Suprapubic skin (tissue), 4 donors: ENCODE data around the gene TSNAX. TPM values are rescaled to one million over a fixed set of nuclear protein-coding genes. Genes with fewer than 3 reads are reported as not detected.
A peak's percentile ranks its signal among the peaks of the same experiment; 100 is the strongest.

Source experiments
- DNase-seq, 2 donors: peaks; one replicate each; pipeline ENCODE4 v3.0.0-alpha.2; 2019; ENCODE audit warnings: low spot score in 2 of 2
- H3K27ac ChIP-seq: fragments of 200-600 bp; sonication (generic); one replicate; pipeline ENCODE4 v1.5.1; 2019
- H3K27me3 ChIP-seq: fragments of 200-600 bp; sonication (generic); one replicate; pipeline ENCODE4 v1.5.1; 2019
- H3K36me3 ChIP-seq: fragments of 200-600 bp; sonication (generic); one replicate; pipeline ENCODE4 v1.5.1; 2019
- H3K4me1 ChIP-seq: fragments of 200-600 bp; sonication (generic); one replicate; pipeline ENCODE4 v1.5.1; 2019
- H3K4me3 ChIP-seq: fragments of 200-600 bp; sonication (generic); one replicate; pipeline ENCODE4 v1.5.1; 2019; ENCODE audit warnings: mild to moderate bottlenecking
- H3K9me3 ChIP-seq: fragments of 200-600 bp; sonication (generic); one replicate; pipeline ENCODE4 v1.5.1; 2019
- CTCF ChIP-seq, 2 donors: fragments of 200-600 bp in 1 of 2; fragments of 450-650 bp in 1 of 2; sonication (generic) in 1 of 2; IDR thresholded peaks; one replicate each; pipeline ENCODE4 v1.5.1; 2016 to 2019; ENCODE audit warnings: antibody characterized with exemption in 2 of 2, mild to moderate bottlenecking in 1 of 2, moderate library complexity in 1 of 2
- EP300 ChIP-seq: sonication (generic); formaldehyde crosslinking; IDR thresholded peaks from one replicate; pipeline ENCODE4 v1.6.1; 2017; ENCODE audit warnings: antibody characterized with exemption
- POLR2A ChIP-seq, 2 donors: fragments of 450-650 bp; IDR thresholded peaks; one replicate each; pipeline ENCODE4 v1.6.1; 2017; ENCODE audit warnings: antibody characterized with exemption in 2 of 2, mild to moderate bottlenecking in 2 of 2, moderate library complexity in 2 of 2
- POLR2AphosphoS5 ChIP-seq, 3 donors: sonication (generic); formaldehyde crosslinking; IDR thresholded peaks; one replicate each; pipeline ENCODE4 v1.6.1; 2017; ENCODE audit warnings: antibody characterized with exemption in 3 of 3
- WGBS: methylation state at CpG from one replicate; pipeline ENCODE4 v1.1.5; 2018; 5-methylcytosine and 5-hydroxymethylcytosine counted together
- total RNA-seq, 4 donors: library from RNA; depleted of rRNA; stranded (reverse); fragments of >200 nt; gene quantifications; one replicate each; pipeline ENCODE4 v1.1.0, GENCODE V29; 2016

Gene TSNAX
- total RNA-seq, 4 donors from 2014 or later = 18.8 to 36.4 (median 25.4) TPM

GRCh38 chr1:231594123-231594522, 65.7 kb downstream of the TSNAX start:
- H3K27me3 ChIP-seq = no peaks in the 10 kb centered on the region
- no peak for TF ChIP-seq CTCF (IDR thresholded peaks at IDR 0.05)
- no peak for TF ChIP-seq EP300
- TF ChIP-seq POLR2AphosphoS5 (IDR thresholded peaks at IDR 0.05) = no peak
- TF ChIP-seq POLR2A (IDR thresholded peaks at IDR 0.05) = no peak
- no peaks in the 10 kb centered on the region for H3K9me3 ChIP-seq
- no peak overlapping the region for H3K4me3 ChIP-seq
- WGBS = 63% methylated on average over 2 of the region's 2 CpGs
- peaks cover 3% of the 10 kb centered on the region for H3K4me1 ChIP-seq
- H3K36me3 ChIP-seq = no peaks in the 10 kb centered on the region
- DNase-seq = no peak
- no peak overlapping the region for H3K27ac ChIP-seq

- peaks cover 3% of the 10 kb centered on the region for H3K4me1 ChIP-seq
- H3K9me3 ChIP-seq = no peaks in the 10 kb centered on the region
- H3K4me3 ChIP-seq = no peak overlapping the region
- DNase-seq = no peak
- WGBS = 88% methylated on average over 4 of the region's 4 CpGs
- TF ChIP-seq POLR2A (IDR thresholded peaks at IDR 0.05) (no peak), CTCF (IDR thresholded peaks at IDR 0.05) (no peak), POLR2AphosphoS5 (IDR thresholded peaks at IDR 0.05) (no peak), EP300 (no peak)
- no peaks in the 10 kb centered on the region for H3K36me3 ChIP-seq
- H3K27ac ChIP-seq = no peak overlapping the region
- no peaks in the 10 kb centered on the region for H3K27me3 ChIP-seq
Measured at GRCh38 chr1:231594749-231595148, 66.3 kb downstream of the TSNAX start.

GRCh38 chr1:231596337-231596791, 67.9 kb downstream of the TSNAX start:
- DNase-seq = no peak
- WGBS = 34% methylated on average over 2 of the region's 5 CpGs
- no peak overlapping the region for H3K27ac ChIP-seq

GRCh38 chr1:231597971-231598370, 69.5 kb downstream of the TSNAX start:
- Histone ChIP-seq H3K27ac (no peak overlapping the region), H3K9me3 (no peaks in the 10 kb centered on the region), H3K4me1 (peaks cover 24% of the 10 kb centered on the region), H3K27me3 (no peaks in the 10 kb centered on the region), H3K4me3 (no peak overlapping the region), H3K36me3 (no peaks in the 10 kb centered on the region)
- 64% methylated on average over 1 of the region's 1 CpG for WGBS
- TF ChIP-seq EP300 (no peak), CTCF (IDR thresholded peaks at IDR 0.05) (no peak), POLR2A (IDR thresholded peaks at IDR 0.05) (no peak), POLR2AphosphoS5 (IDR thresholded peaks at IDR 0.05) (no peak)
- DNase-seq = no peak

More at GRCh38 chr1:231596337-231596791, 67.9 kb downstream of the TSNAX start:
- H3K36me3 ChIP-seq = no peaks in the 10 kb centered on the region
- H3K4me1 ChIP-seq = peaks cover 12% of the 10 kb centered on the region
- no peak overlapping the region for H3K4me3 ChIP-seq
- TF ChIP-seq CTCF (IDR thresholded peaks at IDR 0.05) (no peak), EP300 (no peak), POLR2AphosphoS5 (IDR thresholded peaks at IDR 0.05) (no peak), POLR2A (IDR thresholded peaks at IDR 0.05) (no peak)
- no peaks in the 10 kb centered on the region for H3K27me3 ChIP-seq
- no peaks in the 10 kb centered on the region for H3K9me3 ChIP-seq

- Histone ChIP-seq H3K27ac (peak overlapping the region; percentile 24), H3K9me3 (no peaks in the 10 kb centered on the region), H3K27me3 (no peaks in the 10 kb centered on the region), H3K4me1 (peaks cover 28% of the 10 kb centered on the region), H3K36me3 (no peaks in the 10 kb centered on the region), H3K4me3 (no peak overlapping the region)
- no peak for DNase-seq
- WGBS = 40% methylated on average over 7 of the region's 7 CpGs
- TF ChIP-seq CTCF (IDR thresholded peaks at IDR 0.05) (no peak), EP300 (no peak), POLR2A (IDR thresholded peaks at IDR 0.05) (no peak), POLR2AphosphoS5 (IDR thresholded peaks at IDR 0.05) (no peak)
Measured at GRCh38 chr1:231600458-231600976, 72.0 kb downstream of the TSNAX start.
